HG03064 (cell line): Measurements from ENCODE around the gene TRPC5OS.

Experiments
- ATAC-seq: cut with Tn5 transposase; IDR thresholded peaks from one replicate; pipeline ENCODE4 v1.9.1; 2021; ENCODE audit warnings: low read depth; ENCODE audit not compliant: unreplicated experiment

TRPC5OS gene

GRCh38 chrX:111875881-111876280 lies at the start of gene TRPC5OS:
Gene TRPC5OS (plus strand): TSS chrX:111876181. CDS start chrX:111901850, 25,669 bp downstream.
- ATAC-seq = no peak

DNA sequence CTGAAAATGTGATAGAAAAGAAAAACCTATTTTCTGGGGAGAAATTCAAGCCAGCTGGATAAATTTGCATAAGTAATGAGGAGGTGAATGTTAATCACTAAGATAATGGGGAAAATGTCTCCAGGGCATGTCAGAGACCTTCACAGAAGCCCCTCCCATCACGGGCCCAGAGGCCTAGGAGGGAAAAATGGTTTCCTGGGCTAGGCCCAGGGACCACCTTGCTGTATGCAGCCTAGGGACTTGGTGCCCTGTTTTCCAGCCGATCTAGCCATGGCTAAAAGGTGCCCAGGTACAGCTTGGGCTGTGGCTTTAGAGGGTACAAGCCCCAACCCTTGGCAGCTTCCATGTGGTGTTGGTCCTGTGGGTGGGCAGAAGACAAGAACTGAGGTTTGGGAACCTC lies 46.6 kb upstream of the TRPC5OS start:
- no peak for ATAC-seq

DNA sequence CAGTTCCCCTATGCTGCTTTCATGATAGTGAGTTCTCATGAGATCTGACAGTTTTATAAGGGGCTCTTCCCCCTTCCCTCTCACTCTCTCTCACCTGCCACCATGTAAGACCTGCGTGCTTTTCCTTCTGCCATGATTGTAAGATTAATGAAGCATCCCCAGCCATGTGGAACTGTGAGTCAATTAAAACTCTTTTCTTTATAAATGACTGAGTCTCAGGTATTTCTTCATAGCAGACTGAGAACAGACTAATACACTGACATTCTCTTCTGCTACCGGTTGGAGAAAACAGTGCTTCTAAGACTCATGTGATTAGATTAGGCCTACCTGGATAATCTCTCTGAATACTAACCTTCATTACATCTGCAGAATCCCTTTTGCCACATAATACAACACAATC lies 45.4 kb upstream of the TRPC5OS start:
- no peak for ATAC-seq

- ATAC-seq = no peak
These were observed 44.6 kb upstream of the TRPC5OS start for GRCh38 chrX:111831343-111831742.

- ATAC-seq = no peak
These were observed 38.8 kb upstream of the TRPC5OS start for GRCh38 chrX:111837197-111837596.

DNA sequence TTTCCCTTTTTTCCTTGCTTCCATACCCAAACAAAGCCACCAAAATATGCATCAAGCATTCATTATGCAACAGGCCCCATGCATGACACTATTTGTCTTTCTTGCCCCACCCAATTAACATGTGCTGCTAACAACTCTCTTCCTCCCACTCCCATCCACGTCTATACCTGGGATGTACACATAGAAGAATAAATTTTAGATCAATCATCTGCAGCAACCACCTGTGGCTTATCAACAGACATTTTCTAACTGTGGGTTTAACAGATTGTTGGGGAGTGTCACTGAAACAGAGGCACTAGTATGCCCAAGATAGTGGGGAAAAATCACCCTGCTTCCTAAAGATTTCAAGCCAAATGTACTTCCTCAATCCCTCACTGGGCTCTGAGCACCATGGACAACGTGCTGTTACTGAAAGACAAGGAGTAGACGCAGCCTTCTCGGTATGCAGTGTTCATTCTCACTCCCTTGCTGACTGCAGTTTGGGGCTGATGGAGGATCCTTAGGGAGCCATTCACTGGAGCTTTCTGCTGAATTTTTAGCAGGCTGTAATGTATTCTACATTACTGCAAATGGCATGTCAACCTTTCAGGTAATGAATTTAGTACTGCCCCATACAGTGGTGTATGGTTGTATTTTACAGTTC lies 28.4 kb upstream of the TRPC5OS start:
- ATAC-seq = no peak

GRCh38 chrX:111848541-111848940 lies 27.4 kb upstream of the TRPC5OS start:
- ATAC-seq = no peak

GRCh38 chrX:111850975-111851374 lies 25.0 kb upstream of the TRPC5OS start:
- ATAC-seq = no peak

- no peak for ATAC-seq
These were observed 21.2 kb upstream of the TRPC5OS start for GRCh38 chrX:111854556-111855490.

DNA sequence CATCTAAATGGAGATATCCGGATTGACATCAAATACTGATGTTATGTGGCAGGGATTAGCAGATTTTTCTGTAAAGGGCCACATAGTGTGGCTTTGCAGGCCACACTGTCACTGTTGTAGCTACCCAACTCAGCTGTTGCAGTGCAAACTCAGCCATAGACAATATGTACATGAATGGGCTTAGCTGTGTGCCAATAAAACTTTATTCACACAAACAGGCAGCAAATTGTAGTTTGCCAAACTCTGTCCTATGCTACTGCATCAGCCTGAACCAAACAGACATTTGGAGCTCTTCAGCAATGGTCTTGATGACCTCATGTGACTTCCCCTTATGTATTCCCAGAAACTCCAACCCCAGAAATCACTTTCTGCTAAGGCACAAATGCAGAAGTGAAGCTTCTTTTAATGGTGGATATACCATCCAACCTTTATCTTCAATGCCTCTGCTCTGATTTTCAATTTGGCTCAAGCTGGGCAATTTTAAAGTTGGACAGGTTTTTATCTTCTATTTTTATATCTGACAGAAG lies 18.4 kb upstream of the TRPC5OS start:
- ATAC-seq = no peak

GRCh38 chrX:111861605-111862004 lies 14.4 kb upstream of the TRPC5OS start:
- no peak for ATAC-seq

DNA sequence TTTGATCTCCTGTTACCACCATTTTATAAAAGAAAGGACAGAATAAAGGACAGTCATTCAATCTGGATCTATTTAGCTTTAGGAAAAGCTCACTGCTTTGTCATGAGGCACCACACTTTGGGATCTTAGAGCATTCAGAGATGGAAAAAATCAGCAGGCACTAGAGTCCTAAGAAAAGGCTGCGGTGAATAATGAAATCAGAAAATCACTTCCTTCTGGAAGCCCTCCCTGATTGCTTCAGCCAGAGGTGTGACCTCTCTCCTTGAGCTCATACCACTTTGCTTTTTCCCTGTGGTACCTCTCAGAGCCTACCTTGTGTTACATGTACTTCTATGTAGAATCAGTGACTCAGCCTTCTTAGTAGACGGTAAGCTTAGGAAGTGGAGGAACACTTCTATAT lies 8.7 kb upstream of the TRPC5OS start:
- no peak for ATAC-seq

DNA sequence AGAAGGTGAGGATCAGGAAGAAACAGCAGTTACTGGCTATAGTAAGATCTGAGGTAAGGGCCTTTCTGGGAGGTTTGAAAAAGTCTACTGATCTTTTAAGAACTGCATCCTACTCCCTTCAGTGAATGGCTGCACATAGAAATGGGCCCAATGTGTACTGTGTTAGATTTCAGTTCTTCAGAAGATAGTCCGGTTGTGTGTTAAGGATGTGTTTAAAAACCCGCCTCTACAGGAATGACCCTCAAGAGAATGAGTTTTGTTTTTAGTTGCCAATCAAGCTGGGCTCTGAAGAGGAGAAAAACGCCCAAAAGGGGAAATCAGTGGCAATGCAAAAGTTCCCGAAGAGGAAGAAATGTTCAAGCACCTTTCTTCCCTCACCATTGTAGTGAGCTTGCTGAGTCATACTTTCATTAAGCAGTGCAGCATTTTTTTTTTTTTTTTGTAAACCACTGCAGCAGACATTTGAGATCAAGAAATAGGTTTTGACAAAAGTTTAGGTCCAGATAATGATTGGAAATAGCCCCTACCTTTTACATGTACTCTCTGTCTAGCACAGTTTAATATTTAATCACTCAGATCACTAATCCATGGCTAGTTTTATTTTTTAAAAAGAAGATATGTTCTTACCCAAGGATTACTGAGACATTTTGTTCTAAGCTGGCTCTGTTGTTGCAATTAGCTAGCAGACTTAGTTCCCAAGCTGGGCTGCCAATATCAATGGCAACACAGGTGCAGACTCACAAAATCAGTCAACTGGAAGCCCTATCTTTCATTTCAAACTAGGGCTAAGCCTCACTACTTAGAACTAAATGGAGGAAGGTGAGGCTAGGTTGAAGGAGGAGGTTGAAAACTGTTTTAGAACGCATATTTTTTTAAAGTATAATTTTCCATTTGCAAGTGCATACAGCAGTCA lies 7.0 kb upstream of the TRPC5OS start:
- ATAC-seq = peak; percentile 49

DNA sequence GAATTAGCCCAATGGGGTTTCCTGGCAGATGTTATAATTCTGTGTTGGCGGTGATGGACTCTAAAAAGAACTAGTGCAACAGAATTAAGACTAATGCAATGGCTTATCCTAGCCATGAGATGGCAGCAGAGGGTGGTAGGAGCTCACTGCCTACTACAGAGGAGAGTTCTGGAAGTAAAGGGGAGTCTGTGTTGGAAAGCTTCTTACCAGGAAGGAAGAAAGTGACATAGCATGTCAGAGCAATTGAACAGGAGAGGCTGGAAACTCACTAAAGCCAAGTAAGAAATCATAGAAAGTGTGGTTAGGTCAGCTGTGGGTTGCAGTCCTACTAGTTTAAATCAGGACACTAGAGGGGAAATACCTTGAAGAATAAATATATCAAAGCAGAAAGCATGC lies 6.3 kb upstream of the TRPC5OS start:
- ATAC-seq = peak; percentile 73

GRCh38 chrX:111874241-111874640 lies 1.7 kb upstream of the TRPC5OS start:
- ATAC-seq = no peak

- ATAC-seq = no peak
These were observed 665 bp downstream of the TRPC5OS start for GRCh38 chrX:111876646-111877045.

GRCh38 chrX:111877681-111878080 lies 1.7 kb downstream of the TRPC5OS start:
- no peak for ATAC-seq

DNA sequence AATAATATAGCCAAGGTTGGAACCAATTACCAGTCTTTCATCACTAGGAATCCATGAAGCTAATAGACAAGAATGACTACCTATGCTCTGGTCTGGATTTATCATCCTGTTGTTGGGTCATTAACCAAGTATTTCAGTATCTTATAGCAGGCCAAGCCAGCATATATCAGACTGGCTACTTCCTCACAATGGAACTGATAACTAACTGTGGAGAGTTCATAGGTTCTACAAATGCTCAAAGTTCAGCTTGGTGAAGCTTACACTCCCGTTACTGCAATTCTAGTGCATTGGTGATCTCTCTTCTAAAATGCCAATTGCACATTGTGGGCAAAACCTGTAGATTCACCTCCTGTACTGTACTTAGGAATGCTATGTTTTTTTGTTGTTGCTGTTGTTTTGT lies 4.8 kb downstream of the TRPC5OS start:
- ATAC-seq = no peak

GRCh38 chrX:111881715-111882114 lies 5.7 kb downstream of the TRPC5OS start:
- no peak for ATAC-seq

- ATAC-seq = no peak
These were observed 10.7 kb downstream of the TRPC5OS start for GRCh38 chrX:111886678-111887077.

GRCh38 chrX:111888600-111888999 lies 12.6 kb downstream of the TRPC5OS start:
- no peak for ATAC-seq
